Uterus (tissue), 2 donors: Measurements from ENCODE around the gene OTP.

Experiments
- CTCF ChIP-seq, 4 experiments: fragments of 200-600 bp in 2 of 4; fragments of 450-650 bp in 2 of 4; sonication (generic) in 2 of 4; IDR thresholded peaks; one replicate each; pipeline ENCODE4 v1.5.1; 2016 to 2019; ENCODE audit warnings: antibody characterized with exemption in 4 of 4, mild to moderate bottlenecking in 2 of 4, moderate library complexity in 1 of 4
- POLR2A ChIP-seq, 2 donors: fragments of 450-650 bp; IDR thresholded peaks; one replicate each; pipeline ENCODE4 v1.6.1; 2016; ENCODE audit warnings: antibody characterized with exemption in 2 of 2, mild to moderate bottlenecking in 1 of 2, moderate library complexity in 1 of 2

DNA sequence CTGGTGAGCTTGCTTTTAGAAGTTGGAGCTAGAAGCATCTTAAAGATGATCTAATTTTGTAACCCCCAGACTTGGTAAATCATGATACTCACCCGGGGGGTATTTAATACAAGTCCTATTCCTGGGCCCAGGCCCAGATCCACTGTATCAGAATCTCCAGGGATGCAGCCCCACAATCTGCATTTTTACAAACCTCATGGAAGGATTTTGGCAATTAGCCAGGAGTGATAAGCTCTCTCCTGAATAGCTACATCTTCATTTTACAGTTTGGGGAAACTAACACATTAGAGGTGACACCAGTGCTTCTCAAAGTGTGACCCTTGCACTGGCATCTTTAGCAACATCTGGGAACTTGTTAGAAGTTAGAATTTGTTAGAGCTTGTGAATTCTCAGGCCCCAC is 31.2 kb upstream of the OTP start:
- TF ChIP-seq CTCF (IDR thresholded peaks at IDR 0.05) (no peak), POLR2A (IDR thresholded peaks at IDR 0.05) (no peak)
